Endothelial cell of umbilical vein (primary cell): ENCODE data around the gene CRELD1. TPM values are rescaled to one million over a fixed set of nuclear protein-coding genes. Genes with fewer than 3 reads are reported as not detected.
A peak's percentile ranks its signal among the peaks of the same experiment; 100 is the strongest.

Source experiments
- BruUV-seq: library from RNA; stranded (reverse); fragments of 400-500 nt; replicated peaks from 2 replicates; lab custom pipeline; 2021; lab: Mats Ljungman, UMichigan
- CTCF ChIA-PET: fragments of 300-600, 350-600 bp; sonication (Branson Sonifier 250); formaldehyde crosslinking; loops from one replicate; lab custom pipeline; 2021; ENCODE audit warnings: antibody characterized with exemption, inconsistent platforms; lab: Charles Lee
- POLR2A ChIA-PET: fragments of 300-600, 350-600 bp; sonication (Branson Sonifier 250); formaldehyde crosslinking; loops from one replicate; lab custom pipeline; 2021; ENCODE audit warnings: antibody characterized with exemption, inconsistent platforms; lab: Charles Lee
- DNase-seq: peaks from one replicate; pipeline ENCODE4 v3.0.0-alpha.2; 2011; ENCODE audit warnings: low read depth, low spot score
- FAIRE-seq: peaks from 2 replicates; lab custom pipeline; 2011; peaks lifted over from hg19 to GRCh38; lab: Jason Lieb, UNC
- H2AFZ ChIP-seq: 2 replicates; pipeline ENCODE4 v1.6.0; 2012; ENCODE audit warnings: low read depth, low read length, control low read depth, inconsistent platforms
- H3K27ac ChIP-seq: 2 replicates; pipeline ENCODE4 v1.5.1; 2011; ENCODE audit warnings: low read depth, mild to moderate bottlenecking, control low read depth, low read length, moderate library complexity; ENCODE audit not compliant: insufficient read depth
- H3K27me3 ChIP-seq, 2 experiments: 2 replicates each; pipeline versions ENCODE4 v1.6.0 to v1.6.1; 2011; ENCODE audit warnings: low read length in 2 of 2, mixed read lengths in 1 of 2; ENCODE audit not compliant: control insufficient read depth in 2 of 2, insufficient read depth in 2 of 2
- H3K36me3 ChIP-seq, 2 experiments: 2 replicates in 1 of 2; 3 replicates in 1 of 2; pipeline ENCODE4 v1.5.1; 2011; ENCODE audit warnings: low read length in 2 of 2, mild to moderate bottlenecking in 1 of 2, moderate library complexity in 1 of 2; ENCODE audit not compliant: control insufficient read depth in 2 of 2, insufficient read depth in 2 of 2; ENCODE audit errors: extremely low read depth in 1 of 2
- H3K4me1 ChIP-seq: 3 replicates; pipeline ENCODE4 v1.5.1; 2011; ENCODE audit warnings: mild to moderate bottlenecking, low read length; ENCODE audit not compliant: control insufficient read depth, insufficient read depth; ENCODE audit errors: extremely low read depth
- H3K4me2 ChIP-seq: 2 replicates; pipeline ENCODE4 v1.6.1; 2011; ENCODE audit warnings: low read length, control low read depth, mixed read lengths; ENCODE audit not compliant: insufficient read depth
- H3K4me3 ChIP-seq, 3 experiments: fragments of 200-600 bp in 1 of 3; sonication (generic), shearing (Covaris generic) in 1 of 3; replicated peaks in 1 of 3; 2 replicates each; pipeline ENCODE4 v1.5.1; 2011 to 2016; ENCODE audit warnings: control low read depth in 3 of 3, low read length in 3 of 3, mild to moderate bottlenecking in 2 of 3, inconsistent platforms in 1 of 3, low read depth in 1 of 3, moderate library complexity in 1 of 3; ENCODE audit not compliant: insufficient read depth in 1 of 3
- H3K79me2 ChIP-seq: 2 replicates; pipeline ENCODE4 v1.6.0; 2012; ENCODE audit warnings: low read length, inconsistent platforms; ENCODE audit not compliant: control insufficient read depth, insufficient read depth
- H3K9ac ChIP-seq: replicated peaks from 2 replicates; pipeline ENCODE3; 2011; ENCODE audit warnings: low read length, control low read depth; ENCODE audit not compliant: insufficient read depth; ENCODE audit errors: extremely low read depth
- H3K9me1 ChIP-seq: replicated peaks from 3 replicates; pipeline ENCODE4 v1.6.0; 2011; ENCODE audit warnings: mild to moderate bottlenecking, low read length; ENCODE audit not compliant: control insufficient read depth, insufficient read depth; ENCODE audit errors: extremely low read depth
- H3K9me3 ChIP-seq: replicated peaks from 2 replicates; pipeline ENCODE4 v1.5.1; 2012; ENCODE audit warnings: low read length, inconsistent platforms; ENCODE audit not compliant: control insufficient read depth, insufficient read depth
- H4K20me1 ChIP-seq: replicated peaks from 2 replicates; pipeline ENCODE3; 2011; ENCODE audit warnings: mild to moderate bottlenecking, low read length; ENCODE audit not compliant: control insufficient read depth, insufficient read depth; ENCODE audit errors: extremely low read depth
- CTCF ChIP-seq, 2 donors: IDR thresholded peaks; 1 replicate in 1 of 2; 2 replicates in 1 of 2; pipeline ENCODE4 v1.5.1; 2011; ENCODE audit warnings: low read length in 2 of 2, mild to moderate bottlenecking in 2 of 2, moderate library complexity in 2 of 2, control low read depth in 1 of 2, inconsistent platforms in 1 of 2, low read depth in 1 of 2; ENCODE audit not compliant: insufficient read depth in 1 of 2; ENCODE audit errors: extremely low read depth in 1 of 2
- EZH2 ChIP-seq: IDR thresholded peaks from 2 replicates; pipeline ENCODE4 v1.6.1; 2012; ENCODE audit warnings: borderline replicate concordance, low read depth, mild to moderate bottlenecking, moderate library complexity, low read length, inconsistent platforms; ENCODE audit not compliant: severe bottlenecking
- FOS ChIP-seq: IDR thresholded peaks from 2 replicates; pipeline ENCODE4 v1.6.1; 2011; ENCODE audit warnings: mild to moderate bottlenecking, low read length, moderate library complexity, borderline replicate concordance; ENCODE audit not compliant: insufficient read depth
- GATA2 ChIP-seq: IDR thresholded peaks from 2 replicates; pipeline ENCODE4 v1.7.0; 2011; ENCODE audit warnings: low read depth, mild to moderate bottlenecking, moderate library complexity, mixed read lengths, low read length; ENCODE audit not compliant: insufficient read length, insufficient read depth
- JUN ChIP-seq: IDR thresholded peaks from 2 replicates; pipeline ENCODE4 v1.6.1; 2011; ENCODE audit warnings: borderline replicate concordance, low read depth; ENCODE audit not compliant: insufficient read length, insufficient read depth
- MAX ChIP-seq: IDR thresholded peaks from 2 replicates; pipeline ENCODE4 v1.6.1; 2011; ENCODE audit not compliant: insufficient read depth, insufficient read length
- MYC ChIP-seq: IDR thresholded peaks from one replicate; pipeline ENCODE4 v1.6.1; 2011; ENCODE audit warnings: mild to moderate bottlenecking, low read depth, low read length
- POLR2A ChIP-seq: IDR thresholded peaks from 2 replicates; pipeline ENCODE4 v1.6.1; 2012; ENCODE audit warnings: low read depth, mild to moderate bottlenecking, control low read depth, low read length
- POLR2AphosphoS5 ChIP-seq: IDR thresholded peaks from 2 replicates; pipeline ENCODE4 v1.6.1; 2012; ENCODE audit warnings: low read depth, mild to moderate bottlenecking, control low read depth, low read length, moderate library complexity; ENCODE audit not compliant: insufficient read depth
- dilution Hi-C: fragments of 300-500 bp; cut with MboI; formaldehyde crosslinking; loops from one replicate; pipeline ENCODE4 v1.15.0; 2019; ENCODE audit warnings: low sequenced_read_pairs; ENCODE audit not compliant: extremely low pct_ligation_motif_present
- intact Hi-C: fragments of 100-400 bp; cut with micrococcal nuclease; formaldehyde crosslinking; loops from one replicate; pipeline ENCODE4 v1.10.0; 2022
- polyA plus RNA-seq, 4 experiments: library from polyadenylated mRNA; depleted of rRNA in 3 of 4; stranded (reverse) in 3 of 4; unstranded in 1 of 4; fragments of >200 nt; gene quantifications; 2 replicates each; pipeline versions ENCODE4 v1.2.1 to v1.2.3, GENCODE V29; 2011 to 2012; ENCODE audit warnings: missing spikeins in 1 of 4
- total RNA-seq: library from RNA; stranded (reverse); gene quantifications from 2 replicates; pipeline ENCODE4 v1.2.3, GENCODE V29; 2021

Gene CRELD1
- total and polyA plus RNA-seq, 2 donors (not counting 3 experiments of a cell fraction or from before 2014, with no cell fraction given): 21.6 to 43.9 TPM

- no peaks in the 10 kb centered on the region for H3K27me3 ChIP-seq
- CTCF ChIA-PET: no interaction called here
- TF ChIP-seq POLR2A (no peak), CTCF (IDR thresholded peaks at IDR 0.05; ENCODE audit: extremely low read depth in 1 of 2, insufficient read depth in 1 of 2, low read depth in 1 of 2, low read length in 2 of 2) (peak in 1 of 2 donors; percentile 6), POLR2AphosphoS5 (no peak)
- H4K20me1 ChIP-seq: no peaks in the 10 kb centered on the region
- DNase-seq: peak; percentile 23
- no TSS peak for BruUV-seq
- no peaks in the 10 kb centered on the region for H3K9me3 ChIP-seq
- intact Hi-C loops (no loop called here), dilution Hi-C loops (no loop called here)
- no peak overlapping the region for H2AFZ ChIP-seq
- H3K4me1 ChIP-seq: no peaks in the 10 kb centered on the region
- H3K27ac ChIP-seq: no peak overlapping the region
- no peaks in the 10 kb centered on the region for H3K79me2 ChIP-seq
- no peaks in the 10 kb centered on the region for H3K36me3 ChIP-seq
- POLR2A ChIA-PET: no interaction called here
- no peak overlapping the region for H3K4me2 ChIP-seq
- H3K4me3 ChIP-seq: no peak overlapping the region
- H3K9ac ChIP-seq: no peak overlapping the region
- no peaks in the 10 kb centered on the region for H3K9me1 ChIP-seq
- peak; percentile 64 for FAIRE-seq
These were observed 23.6 kb downstream of the CRELD1 start for GRCh38 chr3:9957214-9957613.

- Histone ChIP-seq H3K9me1 (no peaks in the 10 kb centered on the region), H3K27ac (no peak overlapping the region), H4K20me1 (no peaks in the 10 kb centered on the region), H3K9ac (no peak overlapping the region), H2AFZ (no peak overlapping the region), H3K4me3 (no peak overlapping the region), H3K79me2 (no peaks in the 10 kb centered on the region), H3K9me3 (no peaks in the 10 kb centered on the region), H3K27me3 (no peaks in the 10 kb centered on the region), H3K4me2 (no peak overlapping the region), H3K36me3 (peaks cover 7 to 11% of the 10 kb centered on the region in 2 experiments), H3K4me1 (peaks cover 7% of the 10 kb centered on the region)
- ChIA-PET CTCF (interaction anchor here (0.9 to 1.7 kb wide), 4 partner anchors 8 to 33 kb away, joined by 3 to 5 read pairs (median 3); no protein-coding TSS in a partner anchor), POLR2A (no interaction called here)
- TF ChIP-seq JUN: no peak
- no peak for TF ChIP-seq MAX
- no peak for TF ChIP-seq GATA2
- TF ChIP-seq EZH2: no peak
- TF ChIP-seq FOS: no peak
- no peak for TF ChIP-seq POLR2AphosphoS5
- TF ChIP-seq MYC: no peak
- TF ChIP-seq CTCF (IDR thresholded peaks at IDR 0.05; ENCODE audit: extremely low read depth in 1 of 2, insufficient read depth in 1 of 2, low read depth in 1 of 2, low read length in 2 of 2): no peak
- no peak for TF ChIP-seq POLR2A
- no peak for FAIRE-seq
- intact Hi-C loops (no loop called here), dilution Hi-C loops (no loop called here)
- DNase-seq: no peak
- no TSS peak for BruUV-seq
These were observed 31.7 kb downstream of the CRELD1 start for GRCh38 chr3:9965200-9965875.
